Osteocyte (in vitro differentiated cells): ENCODE data around the gene PKNOX2. TPM values are rescaled to one million over a fixed set of nuclear protein-coding genes. Genes with fewer than 3 reads are reported as not detected.

Source experiments
- DNase-seq: peaks from one replicate; pipeline ENCODE4 v3.0.0; 2021; ENCODE audit warnings: mixed read lengths; ENCODE audit not compliant: unreplicated experiment; ENCODE audit errors: extremely low spot score
- H3K27ac Mint-ChIP-seq: one replicate; pipeline ENCODE4 v1.8.0; 2021; ENCODE audit warnings: mild to moderate bottlenecking, mixed read lengths; ENCODE audit not compliant: unreplicated experiment
- H3K27me3 Mint-ChIP-seq: one replicate; pipeline ENCODE4 v1.8.0; 2021; ENCODE audit warnings: mixed read lengths; ENCODE audit not compliant: unreplicated experiment
- H3K36me3 Mint-ChIP-seq: one replicate; pipeline ENCODE4 v1.8.0; 2021; ENCODE audit warnings: mixed read lengths; ENCODE audit not compliant: unreplicated experiment
- H3K4me1 Mint-ChIP-seq: one replicate; pipeline ENCODE4 v1.8.0; 2021; ENCODE audit warnings: mixed read lengths; ENCODE audit not compliant: unreplicated experiment
- H3K4me3 Mint-ChIP-seq: one replicate; pipeline ENCODE4 v1.8.0; 2021; ENCODE audit warnings: mild to moderate bottlenecking, moderate library complexity, mixed read lengths; ENCODE audit not compliant: unreplicated experiment
- H3K9me3 Mint-ChIP-seq: one replicate; pipeline ENCODE4 v1.8.0; 2021; ENCODE audit warnings: mixed read lengths; ENCODE audit not compliant: unreplicated experiment
- total RNA-seq: library from RNA; stranded (reverse); gene quantifications from 2 replicates; pipeline ENCODE4 v1.2.1, GENCODE V29; 2021
- TF ChIP-seq, protein P1 (sequence below): fragments of 200-600 bp; sonication (generic); IDR thresholded peaks from 2 replicates; pipeline ENCODE4 v1.5.0; 2021; ENCODE audit warnings: antibody characterized with exemption, mild to moderate bottlenecking, moderate library complexity

PKNOX2 gene
- total RNA-seq, 1 donor from 2014 or later, result 89.3 TPM

DNA sequence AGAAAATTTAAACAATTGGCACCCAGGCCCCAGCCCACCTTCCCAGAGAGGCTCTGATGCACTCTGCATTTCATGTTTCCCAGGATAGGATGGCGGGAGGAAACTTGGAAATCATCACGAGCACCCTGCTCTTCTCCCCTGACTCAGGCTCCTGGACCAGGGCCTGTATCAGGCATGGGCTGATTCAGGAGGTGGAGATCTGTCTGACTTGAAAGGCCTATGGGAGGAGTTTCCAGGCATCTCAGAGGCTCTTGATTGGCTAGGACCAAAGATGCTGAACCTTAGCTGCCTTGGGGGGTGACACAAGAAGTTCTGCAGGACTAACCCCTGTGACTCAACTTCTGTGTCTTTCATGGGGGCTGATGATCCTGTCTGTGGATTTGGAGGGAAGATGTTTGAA, 106.2 kb downstream of the PKNOX2 start:
- Mint-ChIP-seq H3K36me3 (peaks cover 25% of the 10 kb centered on the region), H3K9me3 (no peaks in the 10 kb centered on the region), H3K4me3 (no peak overlapping the region), H3K4me1 (peaks cover 56% of the 10 kb centered on the region), H3K27ac (no peak overlapping the region), H3K27me3 (no peaks in the 10 kb centered on the region)
- TF ChIP-seq, protein P1, sequence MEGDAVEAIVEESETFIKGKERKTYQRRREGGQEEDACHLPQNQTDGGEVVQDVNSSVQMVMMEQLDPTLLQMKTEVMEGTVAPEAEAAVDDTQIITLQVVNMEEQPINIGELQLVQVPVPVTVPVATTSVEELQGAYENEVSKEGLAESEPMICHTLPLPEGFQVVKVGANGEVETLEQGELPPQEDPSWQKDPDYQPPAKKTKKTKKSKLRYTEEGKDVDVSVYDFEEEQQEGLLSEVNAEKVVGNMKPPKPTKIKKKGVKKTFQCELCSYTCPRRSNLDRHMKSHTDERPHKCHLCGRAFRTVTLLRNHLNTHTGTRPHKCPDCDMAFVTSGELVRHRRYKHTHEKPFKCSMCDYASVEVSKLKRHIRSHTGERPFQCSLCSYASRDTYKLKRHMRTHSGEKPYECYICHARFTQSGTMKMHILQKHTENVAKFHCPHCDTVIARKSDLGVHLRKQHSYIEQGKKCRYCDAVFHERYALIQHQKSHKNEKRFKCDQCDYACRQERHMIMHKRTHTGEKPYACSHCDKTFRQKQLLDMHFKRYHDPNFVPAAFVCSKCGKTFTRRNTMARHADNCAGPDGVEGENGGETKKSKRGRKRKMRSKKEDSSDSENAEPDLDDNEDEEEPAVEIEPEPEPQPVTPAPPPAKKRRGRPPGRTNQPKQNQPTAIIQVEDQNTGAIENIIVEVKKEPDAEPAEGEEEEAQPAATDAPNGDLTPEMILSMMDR, result no peak
- no peak for DNase-seq

DNA sequence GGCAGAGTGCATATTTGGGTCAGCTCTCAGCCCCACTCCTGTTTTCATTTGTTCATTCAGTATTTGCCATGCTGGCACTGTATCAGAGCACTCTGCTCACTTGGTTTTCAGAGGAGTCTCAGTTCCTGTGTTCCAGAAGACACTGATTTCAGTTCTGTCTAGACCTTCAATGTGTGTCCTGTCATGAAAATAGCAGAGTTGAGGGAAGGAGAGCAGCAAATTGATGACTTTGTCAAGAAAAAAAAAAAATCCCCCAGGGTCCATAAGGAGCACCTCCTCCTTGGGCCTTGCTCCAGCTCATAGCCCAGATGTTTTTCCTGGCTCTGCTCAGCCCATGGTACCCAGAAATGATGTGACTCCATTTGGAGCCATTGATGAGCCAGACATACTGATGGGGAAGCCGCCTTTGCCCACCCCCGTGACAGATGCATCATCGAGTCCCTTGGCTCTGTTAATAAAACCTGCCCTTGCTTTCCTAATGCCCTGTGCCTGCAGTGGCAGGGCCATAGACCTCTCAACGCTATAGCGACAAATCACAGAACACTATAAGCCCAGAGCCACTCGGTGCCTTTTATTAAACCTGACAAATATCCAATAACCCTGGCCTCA, 107.0 kb downstream of the PKNOX2 start:
- DNase-seq, result no peak
- Mint-ChIP-seq H3K4me3 (no peak overlapping the region), H3K36me3 (peaks cover 25% of the 10 kb centered on the region), H3K27ac (peak overlapping the region; percentile 59), H3K27me3 (no peaks in the 10 kb centered on the region), H3K9me3 (no peaks in the 10 kb centered on the region), H3K4me1 (peaks cover 48% of the 10 kb centered on the region)
- TF ChIP-seq, protein P1, result no peak

DNA sequence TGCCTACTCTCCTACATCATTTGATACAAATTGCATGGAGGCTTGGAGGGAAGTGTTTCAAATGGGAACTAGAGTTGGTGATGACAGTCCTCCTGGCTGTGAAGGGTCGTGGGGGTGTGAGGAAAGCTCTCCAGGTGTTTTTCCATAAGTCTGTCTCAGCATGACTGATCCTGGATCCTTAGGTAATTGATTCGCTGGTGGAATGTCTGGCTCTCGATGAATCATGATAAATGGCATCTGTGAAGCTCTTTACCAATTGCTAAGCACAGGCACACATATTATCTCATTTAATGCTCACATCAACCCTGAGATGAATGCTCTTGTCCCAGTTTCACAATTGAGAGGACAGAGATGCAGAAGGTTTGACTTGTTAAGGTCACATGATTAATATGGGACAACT, 107.5 kb downstream of the PKNOX2 start:
- Mint-ChIP-seq H3K9me3 (no peaks in the 10 kb centered on the region), H3K4me3 (no peak overlapping the region), H3K27ac (peak overlapping the region; percentile 59), H3K27me3 (no peaks in the 10 kb centered on the region), H3K36me3 (peaks cover 25% of the 10 kb centered on the region), H3K4me1 (peaks cover 45% of the 10 kb centered on the region)
- no peak for DNase-seq
- TF ChIP-seq, protein P1, result no peak

DNA sequence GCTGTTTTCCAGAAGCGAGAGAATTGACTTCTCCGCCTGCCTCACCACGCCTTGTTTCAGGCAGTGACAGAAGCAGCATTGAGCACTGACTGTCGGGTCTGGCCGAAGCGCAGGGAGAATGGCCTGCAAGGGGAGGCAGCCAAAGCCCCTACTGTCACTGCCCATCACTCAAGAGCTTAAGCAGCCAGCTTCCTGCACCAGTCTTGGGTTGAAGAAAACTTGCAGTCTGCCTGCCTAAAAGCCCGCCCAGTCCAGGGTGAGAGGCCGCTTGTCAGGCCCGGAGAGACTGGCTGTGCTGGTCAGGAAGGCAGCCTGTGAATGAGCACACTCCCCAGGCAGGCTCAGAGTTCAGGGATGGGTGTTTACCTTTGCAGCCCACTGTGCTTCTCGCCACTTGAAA, 108.3 kb downstream of the PKNOX2 start:
- DNase-seq, result no peak
- H3K9me3 Mint-ChIP-seq, result no peaks in the 10 kb centered on the region
- TF ChIP-seq, protein P1, result no peak
- peaks cover 22% of the 10 kb centered on the region for H3K36me3 Mint-ChIP-seq
- no peaks in the 10 kb centered on the region for H3K27me3 Mint-ChIP-seq
- no peak overlapping the region for H3K4me3 Mint-ChIP-seq
- H3K27ac Mint-ChIP-seq, result peak overlapping the region; percentile 67
- peaks cover 41% of the 10 kb centered on the region for H3K4me1 Mint-ChIP-seq

DNA sequence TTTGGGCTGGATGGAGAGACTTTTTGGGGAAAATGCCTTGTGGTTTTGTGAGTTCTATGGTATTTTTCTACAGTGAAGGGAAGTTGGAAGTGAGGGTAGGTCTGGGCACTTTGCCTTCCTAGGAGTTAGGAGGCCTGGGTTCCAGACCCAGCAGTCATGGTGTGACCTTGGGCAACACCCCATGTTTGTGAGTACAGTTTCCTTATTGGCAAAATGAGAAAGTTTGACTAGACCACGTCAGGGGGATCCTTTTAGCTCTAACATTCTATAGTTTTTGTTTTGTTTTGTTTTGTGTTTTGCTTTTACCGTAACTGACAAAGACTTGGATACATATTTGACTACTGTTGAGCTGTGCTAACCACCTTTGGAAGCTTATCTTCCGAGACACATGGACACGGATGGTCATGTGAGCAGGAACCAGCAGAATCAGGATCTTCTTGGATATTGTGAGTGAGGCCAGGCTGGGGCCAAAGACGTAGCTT, 109.0 kb downstream of the PKNOX2 start:
- no peak overlapping the region for H3K4me3 Mint-ChIP-seq
- TF ChIP-seq, protein P1, result no peak
- H3K9me3 Mint-ChIP-seq, result no peaks in the 10 kb centered on the region
- H3K4me1 Mint-ChIP-seq, result peaks cover 34% of the 10 kb centered on the region
- H3K27me3 Mint-ChIP-seq, result no peaks in the 10 kb centered on the region
- peaks cover 26% of the 10 kb centered on the region for H3K36me3 Mint-ChIP-seq
- H3K27ac Mint-ChIP-seq, result peak overlapping the region; percentile 67
- no peak for DNase-seq
